ENCODE data around the gene CCNE1. TPM values are rescaled to one million over a fixed set of nuclear protein-coding genes. Genes with fewer than 3 reads are reported as not detected.

The CCNE1 gene
- total and polyA plus RNA-seq, 2 experiments from 2014 or later = 26.1 to 38.3 TPM

DNA sequence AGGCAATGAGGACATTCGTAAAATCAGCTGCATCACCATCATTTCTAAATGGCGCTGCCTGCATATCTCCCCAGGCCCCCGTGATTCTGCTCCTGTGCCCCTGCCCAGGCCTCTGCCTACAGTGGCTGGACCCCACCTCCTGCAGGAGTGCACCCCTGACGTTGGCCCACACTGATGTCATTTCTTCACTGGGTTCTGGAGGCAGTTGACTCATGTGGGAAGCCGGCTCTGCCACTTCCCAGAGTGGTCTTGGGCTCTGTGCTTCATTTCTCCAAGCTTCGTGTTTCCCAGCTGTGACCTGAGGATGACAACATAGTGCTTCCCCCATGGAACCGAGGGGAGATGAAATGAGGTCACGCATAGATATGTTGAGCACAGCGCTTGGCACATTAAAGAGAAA, 19.9 kb downstream of the CCNE1 start:
- Histone ChIP-seq H3K79me2 (replicated peaks; ENCODE audit: insufficient read depth) (no peaks in the 10 kb centered on the region), H2AFZ (no peak overlapping the region; the same call in 1 of the 2 replicates), H4K20me1 (replicated peaks; ENCODE audit: insufficient read depth) (no peaks in the 10 kb centered on the region), H3K36me3 (ENCODE audit: insufficient read depth) (no peaks in the 10 kb centered on the region), H3K4me2 (no peak overlapping the region), H3K27ac (ENCODE audit: low read depth) (no peak overlapping the region), H3K9me2 (ENCODE audit: insufficient read depth) (no peaks in the 10 kb centered on the region), H3F3A (replicated peaks; ENCODE audit: low read depth) (no peaks in the 10 kb centered on the region), H3K27me3 (ENCODE audit: insufficient read depth) (no peaks in the 10 kb centered on the region), H3K4me3 (no peak overlapping the region), H3K4me1 (ENCODE audit: insufficient read depth) (peaks cover 3% of the 10 kb centered on the region; the same call in 1 of the 2 replicates)
- H3K36me3 Mint-ChIP-seq (ENCODE audit: low read depth) = no peaks in the 10 kb centered on the region
- no peaks in the 10 kb centered on the region for H3K9me3 Mint-ChIP-seq
- TF ChIP-seq POLR2AphosphoS5 (IDR thresholded peaks at IDR 0.05; ENCODE audit: low read depth) (no peak), ZNF114 (CRISPR knock-in tag; IDR thresholded peaks at IDR 0.05) (no peak), NANOG (IDR thresholded peaks at IDR 0.05; ENCODE audit: borderline replicate concordance) (no peak), EZH2phosphoT487 (IDR thresholded peaks at IDR 0.05; ENCODE audit: unreplicated experiment) (no peak), EZH2 (IDR thresholded peaks at IDR 0.05; ENCODE audit: low read depth, unreplicated experiment) (no peak), CTCF (conservative IDR thresholded peaks at IDR 0.05; ENCODE audit: low read depth in 2 of 2) (no peak), CREB1 (CRISPR knock-in tag; IDR thresholded peaks at IDR 0.05; ENCODE audit: low read depth) (no peak), JUNB (IDR thresholded peaks at IDR 0.05; ENCODE audit: unreplicated experiment) (no peak), STAT1 (IDR thresholded peaks at IDR 0.05; ENCODE audit: unreplicated experiment) (no peak), REST (IDR thresholded peaks at IDR 0.05; ENCODE audit: unreplicated experiment) (no peak), ZNF331 (CRISPR knock-in tag; IDR thresholded peaks at IDR 0.05; ENCODE audit: low read depth) (no peak), ETS1 (IDR thresholded peaks at IDR 0.05) (no peak), ZNF462 (CRISPR knock-in tag; IDR thresholded peaks at IDR 0.05) (no peak)
- DNase-seq (ENCODE audit: low spot score) = no peak
- no peak overlapping the region for H3K4me3 Mint-ChIP-seq
- ATAC-seq = no peak
- no peaks in the 10 kb centered on the region; the same call in 2 of the 3 replicates for H3K4me1 Mint-ChIP-seq
- H3K27me3 Mint-ChIP-seq (ENCODE audit: insufficient read depth, low read depth, poor library complexity) = peaks cover 5% of the 10 kb centered on the region
- H3K27ac Mint-ChIP-seq = no peak overlapping the region
